GM12875 (cell line): ENCODE results near the gene IGSF9.

Source experiments
- H3K4me3 ChIP-seq: one replicate; pipeline ENCODE4 v1.5.1; 2011; ENCODE audit warnings: low read depth, low read length, control low read depth
- CTCF ChIP-seq: IDR thresholded peaks from 2 replicates; pipeline ENCODE4 v1.5.1; 2011; ENCODE audit warnings: low read depth, mild to moderate bottlenecking, control low read depth, inconsistent platforms, low read length, moderate library complexity, borderline replicate concordance; ENCODE audit not compliant: insufficient read depth

Gene IGSF9

GRCh38 chr1:159932296-159933285, 12.8 kb downstream of the IGSF9 start:
- TF ChIP-seq CTCF: no peak
- no peak overlapping the region for H3K4me3 ChIP-seq

GRCh38 chr1:159931795-159932173, 13.6 kb downstream of the IGSF9 start:
- no peak for TF ChIP-seq CTCF
- H3K4me3 ChIP-seq: no peak overlapping the region

- no peak for TF ChIP-seq CTCF
- no peak overlapping the region for H3K4me3 ChIP-seq
Observed at GRCh38 chr1:159931101-159931794, 14.2 kb downstream of the IGSF9 start.

- no peak overlapping the region for H3K4me3 ChIP-seq
- TF ChIP-seq CTCF: no peak
Observed at GRCh38 chr1:159930634-159931033, 14.8 kb downstream of the IGSF9 start.

- no peak for TF ChIP-seq CTCF
- no peak overlapping the region for H3K4me3 ChIP-seq
Observed at GRCh38 chr1:159930216-159930615, 15.2 kb downstream of the IGSF9 start.

GRCh38 chr1:159929155-159930051, 16.0 kb downstream of the IGSF9 start:
- TF ChIP-seq CTCF: no peak
- H3K4me3 ChIP-seq: no peak overlapping the region
